Hematopoietic multipotent progenitor cell treated with erythropoietin and hydrocortisone succinate and interleukin-3 and kit ligand, for 15 days (in vitro differentiated cells): ENCODE measurements around the gene RING1.
"Not testable (repeated sequence)": the region's sequence is repeated elsewhere in the genome, so short reads cannot be mapped to it uniquely, and the experiment has no call there.

ENCODE experiments used
- DNase-seq: peaks from one replicate; pipeline ENCODE4 v3.0.0-alpha.2; 2015; ENCODE audit warnings: low spot score

The RING1 gene

DNA sequence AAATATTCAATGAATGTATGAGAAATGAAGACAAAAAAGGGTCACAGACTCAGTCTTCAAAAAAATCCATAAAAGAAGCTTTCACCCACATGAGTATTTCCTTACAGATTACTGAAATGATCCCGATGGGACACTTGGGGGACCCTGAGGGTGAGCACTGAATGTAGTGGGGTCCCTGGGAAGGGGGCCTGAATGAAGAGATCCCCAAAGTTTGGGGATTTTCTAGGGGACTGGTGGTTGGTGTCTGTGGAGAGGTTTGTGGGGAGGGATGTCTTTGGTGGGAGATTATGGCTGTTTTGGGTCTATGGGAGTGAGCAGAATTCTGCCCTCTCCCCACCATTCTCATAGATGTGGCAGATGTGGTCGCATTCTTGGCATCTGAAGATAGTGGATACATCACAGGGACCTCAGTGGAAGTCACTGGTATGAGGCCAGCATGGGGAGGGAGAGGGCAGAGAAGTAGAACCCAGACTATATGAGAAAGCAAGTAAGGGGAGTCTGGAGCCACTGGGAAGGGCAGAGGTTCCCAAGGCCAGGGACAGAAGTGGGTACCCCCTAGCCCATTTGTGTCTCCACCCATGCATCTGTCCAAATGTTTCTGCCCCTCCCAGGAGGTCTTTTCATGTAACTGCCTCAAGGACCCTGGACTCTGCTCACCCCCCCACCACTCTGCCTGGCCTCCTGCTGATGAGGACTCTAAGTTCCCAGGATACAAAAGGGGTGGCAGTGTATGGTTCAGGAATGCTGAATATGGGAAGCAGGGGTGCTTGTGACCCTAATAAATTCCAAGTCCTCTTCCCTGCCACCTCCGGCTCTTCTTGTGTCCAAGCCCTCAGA, 2.1 kb upstream of the RING1 start:
- no peak for DNase-seq

DNA sequence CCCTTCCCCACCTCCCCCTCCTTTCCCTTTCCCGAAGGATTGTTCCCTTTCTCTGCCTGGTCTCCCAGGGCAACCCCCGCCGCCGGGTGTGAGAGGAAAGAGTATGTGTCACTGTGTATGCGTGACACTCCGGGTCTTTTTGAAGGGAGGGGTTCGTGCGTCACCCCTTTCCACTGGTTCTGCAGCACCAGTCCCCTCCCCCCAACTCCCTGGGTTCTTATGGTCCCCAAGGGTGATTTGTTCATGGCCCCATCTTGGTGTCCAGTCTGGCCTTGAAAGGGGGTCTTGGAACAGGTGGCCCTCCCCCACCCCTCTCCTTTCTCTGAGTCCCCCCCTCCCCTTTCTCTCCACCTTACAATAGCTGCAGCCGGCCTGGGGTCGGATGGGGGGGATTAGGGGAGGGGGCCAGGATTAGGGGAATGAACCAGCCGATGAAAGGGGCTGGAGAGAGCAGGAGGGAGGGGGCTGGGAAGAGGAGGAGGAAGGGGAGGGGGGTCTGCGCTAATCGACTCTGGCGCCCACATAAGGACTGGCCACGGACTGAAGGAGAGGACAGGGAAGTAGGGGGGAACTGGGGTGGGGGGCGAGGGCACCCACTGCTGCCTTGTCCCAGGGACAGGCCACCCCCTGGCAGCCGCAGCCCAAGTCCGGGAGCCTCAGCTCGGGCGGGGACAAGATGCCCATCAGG, 1.3 kb upstream of the RING1 start:
- DNase-seq: no peak

DNA sequence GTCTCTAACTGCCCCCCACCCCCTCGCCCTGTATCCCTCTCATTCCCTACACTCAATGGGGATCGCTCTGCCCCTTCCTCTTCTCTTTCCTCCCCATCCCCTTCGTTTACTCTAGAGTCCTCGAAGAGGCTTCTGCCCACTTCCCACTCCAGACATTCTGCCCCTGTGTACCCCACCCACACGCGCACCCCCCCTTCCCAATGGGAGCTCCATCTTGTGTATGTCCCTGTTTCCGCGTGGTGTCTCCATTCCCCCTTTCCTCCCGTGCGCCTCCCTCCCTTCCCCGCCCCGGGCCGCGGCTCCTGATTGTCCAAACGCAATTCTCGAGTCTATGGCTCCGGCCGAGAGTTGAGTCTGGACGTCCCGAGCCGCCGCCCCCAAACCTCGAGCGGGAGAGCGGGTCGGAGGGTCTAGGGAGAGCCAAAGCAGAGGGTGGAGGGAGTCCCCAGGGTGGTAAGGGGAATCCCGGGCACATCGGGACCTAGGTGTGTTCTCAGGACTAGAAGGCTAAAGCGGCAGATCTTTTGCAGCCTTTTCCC, 679 bp upstream of the RING1 start:
- DNase-seq: no peak

DNA sequence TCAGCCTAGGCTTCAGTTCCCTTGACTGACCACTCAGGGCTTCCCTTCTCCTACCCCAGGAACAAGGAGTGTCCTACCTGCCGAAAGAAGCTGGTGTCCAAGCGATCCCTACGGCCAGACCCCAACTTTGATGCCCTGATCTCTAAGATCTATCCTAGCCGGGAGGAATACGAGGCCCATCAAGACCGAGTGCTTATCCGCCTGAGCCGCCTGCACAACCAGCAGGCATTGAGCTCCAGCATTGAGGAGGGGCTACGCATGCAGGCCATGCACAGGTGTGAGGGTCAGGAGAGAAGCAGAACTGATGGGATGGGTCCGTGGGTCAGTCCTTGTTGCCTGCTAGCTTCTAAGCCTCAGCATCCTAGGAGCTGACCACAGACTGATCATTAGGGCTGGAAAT, 1.6 kb downstream of the RING1 start:
- no peak for DNase-seq

DNA sequence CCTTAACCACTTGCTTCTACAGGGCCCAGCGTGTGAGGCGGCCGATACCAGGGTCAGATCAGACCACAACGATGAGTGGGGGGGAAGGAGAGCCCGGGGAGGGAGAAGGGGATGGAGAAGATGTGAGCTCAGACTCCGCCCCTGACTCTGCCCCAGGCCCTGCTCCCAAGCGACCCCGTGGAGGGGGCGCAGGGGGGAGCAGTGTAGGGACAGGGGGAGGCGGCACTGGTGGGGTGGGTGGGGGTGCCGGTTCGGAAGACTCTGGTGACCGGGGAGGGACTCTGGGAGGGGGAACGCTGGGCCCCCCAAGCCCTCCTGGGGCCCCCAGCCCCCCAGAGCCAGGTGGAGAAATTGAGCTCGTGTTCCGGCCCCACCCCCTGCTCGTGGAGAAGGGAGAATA, 2.8 kb downstream of the RING1 start:
- DNase-seq: no peak

GRCh38 chr6:33211666-33212422, 3.5 kb downstream of the RING1 start:
- DNase-seq: no peak

DNA sequence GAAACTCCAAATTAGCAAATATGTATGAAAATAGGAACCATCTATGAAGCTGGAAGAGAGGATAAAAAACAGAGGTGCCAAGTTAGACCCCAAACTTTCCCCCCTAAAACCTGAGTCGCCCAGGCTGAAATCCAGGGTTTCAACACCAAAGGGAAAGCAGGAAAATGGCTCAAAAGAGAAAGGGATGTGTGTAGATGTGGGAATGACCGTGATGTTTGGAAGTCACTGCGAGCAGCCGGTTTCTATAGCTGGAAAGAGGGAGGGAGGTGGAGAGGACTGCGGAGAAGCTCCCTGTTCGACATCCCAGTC, 4.5 kb downstream of the RING1 start:
- DNase-seq: no peak

GRCh38 chr6:33213166-33213988, 5.1 kb downstream of the RING1 start:
- DNase-seq: no peak

GRCh38 chr6:33213989-33214335, 5.7 kb downstream of the RING1 start:
- no peak for DNase-seq

DNA sequence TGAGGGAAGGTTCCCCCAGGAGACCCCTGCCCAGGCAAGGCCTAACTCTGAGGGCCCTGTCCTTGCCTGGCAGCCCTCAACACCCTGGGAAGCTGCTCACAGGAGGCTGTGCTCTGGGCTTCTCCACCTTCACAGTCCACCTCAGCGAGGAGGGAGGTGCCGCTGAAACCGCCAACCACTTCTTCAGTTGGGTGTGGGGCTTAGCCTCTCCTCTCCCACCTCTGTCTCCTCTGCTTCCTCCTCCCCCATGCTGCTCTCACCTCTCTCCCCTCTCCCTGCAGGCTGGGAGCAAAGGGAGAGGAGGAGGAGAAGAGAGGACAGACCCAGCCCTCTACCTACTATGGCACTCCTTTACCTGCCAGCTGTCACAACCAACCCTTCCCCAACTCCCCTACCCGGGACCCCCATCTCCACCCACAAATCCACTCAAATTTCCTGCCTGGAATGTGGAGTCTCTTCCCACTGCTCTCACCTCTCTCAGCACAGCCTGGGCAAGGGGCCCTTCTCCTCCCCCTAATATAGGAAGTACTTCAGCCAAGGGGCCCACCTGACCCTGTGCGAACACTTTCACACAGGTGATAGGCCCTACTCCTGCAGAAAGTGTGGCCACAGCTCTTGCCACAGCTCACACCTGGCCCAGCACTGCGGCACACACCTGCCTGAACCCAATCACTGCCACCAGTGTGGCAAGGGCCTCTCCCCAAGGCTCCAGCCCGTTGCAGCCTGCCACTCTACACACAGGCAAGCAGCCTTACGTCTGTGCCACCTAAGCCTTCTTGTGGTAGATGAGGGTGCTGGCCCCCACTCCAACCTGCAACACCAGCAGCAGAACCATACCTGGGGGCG, 7.2 kb downstream of the RING1 start:
- DNase-seq: no peak

- DNase-seq: no peak
Observed at GRCh38 chr6:33216117-33216649, 7.9 kb downstream of the RING1 start.

DNA sequence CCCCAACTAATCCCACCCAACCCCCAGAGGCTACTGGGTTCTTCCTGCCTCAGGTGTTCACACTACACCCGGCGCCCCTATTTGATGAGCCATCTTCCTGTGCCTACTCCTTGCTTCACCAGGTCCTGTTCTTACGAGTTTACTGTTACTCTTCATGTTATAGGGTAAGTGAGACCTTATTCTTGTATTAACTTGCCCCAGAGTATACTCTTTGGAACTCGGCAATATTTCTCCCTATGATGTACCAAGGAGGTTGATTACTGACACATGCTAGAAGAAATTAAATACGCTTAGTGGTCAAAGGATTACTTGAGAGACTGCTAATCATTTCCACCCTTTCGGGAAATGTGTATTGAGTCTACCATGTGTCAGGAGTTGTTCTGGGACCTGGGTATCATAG, 8.9 kb downstream of the RING1 start:
- DNase-seq: no peak

GRCh38 chr6:33217681-33218080, 9.4 kb downstream of the RING1 start:
- no peak for DNase-seq

GRCh38 chr6:33226503-33227120, 18.3 kb downstream of the RING1 start:
- not testable (repeated sequence) for DNase-seq

DNA sequence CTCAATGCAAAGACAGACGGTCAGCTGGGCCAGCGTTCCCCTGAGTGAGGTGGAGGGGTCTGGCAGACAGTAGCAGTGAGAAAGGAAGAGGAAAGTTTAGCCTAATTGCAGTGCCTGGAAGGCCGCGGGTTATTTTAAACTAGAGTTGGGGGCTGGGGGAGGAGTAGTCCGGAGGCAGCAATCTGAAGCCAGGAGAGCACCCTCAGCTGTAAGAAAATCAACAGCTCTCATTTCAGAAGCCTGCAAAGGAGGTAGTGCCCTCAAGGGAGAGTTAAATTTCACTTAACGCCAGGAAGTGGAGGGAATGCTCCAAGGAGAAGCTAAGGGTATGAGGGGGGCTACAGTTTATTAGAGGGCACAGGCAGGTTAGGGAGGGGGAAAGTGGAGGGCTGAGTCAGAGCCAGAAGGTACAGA, 26.9 kb downstream of the RING1 start:
- no peak for DNase-seq

DNA sequence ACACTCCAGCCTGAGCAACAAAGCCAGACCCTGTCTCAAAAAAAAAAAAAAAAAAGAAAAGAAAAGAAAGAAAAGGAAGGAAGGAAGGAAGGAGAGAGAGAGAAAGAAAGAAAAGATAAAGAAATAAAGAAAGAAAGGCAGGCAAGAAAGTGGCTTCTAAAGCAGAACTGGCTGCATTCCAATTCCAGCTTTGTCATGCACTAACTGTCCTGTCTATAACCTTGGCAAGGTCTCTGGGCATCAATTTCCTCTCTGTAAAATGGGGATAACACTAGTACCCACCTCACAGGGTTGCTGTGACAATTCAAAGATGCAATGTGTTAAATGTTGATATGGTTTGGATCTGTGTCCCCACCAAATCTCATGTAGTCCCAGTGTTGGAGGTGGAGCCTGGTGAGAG, 28.0 kb downstream of the RING1 start:
- DNase-seq: no peak

- DNase-seq: no peak
Observed at GRCh38 chr6:33236852-33237251, 28.6 kb downstream of the RING1 start.

DNA sequence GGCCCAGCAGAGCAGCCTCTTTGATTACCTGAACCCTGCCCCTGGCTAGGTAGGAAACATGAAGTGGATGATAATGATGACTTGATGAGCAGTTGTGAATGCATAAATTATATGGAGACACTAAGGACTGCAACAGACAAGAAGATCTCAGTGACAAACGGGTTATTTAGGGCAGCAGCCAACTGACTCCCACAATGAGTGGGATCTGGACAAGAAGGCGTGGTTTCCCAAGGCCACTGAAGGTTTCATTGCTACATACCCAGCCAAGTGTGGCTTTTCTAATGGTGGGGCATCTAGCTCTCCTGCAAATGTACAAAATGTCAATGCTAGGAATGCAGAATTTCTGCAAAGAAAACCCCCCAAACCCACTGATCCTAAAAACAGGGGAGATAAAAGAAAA, 29.4 kb downstream of the RING1 start:
- no peak for DNase-seq

DNA sequence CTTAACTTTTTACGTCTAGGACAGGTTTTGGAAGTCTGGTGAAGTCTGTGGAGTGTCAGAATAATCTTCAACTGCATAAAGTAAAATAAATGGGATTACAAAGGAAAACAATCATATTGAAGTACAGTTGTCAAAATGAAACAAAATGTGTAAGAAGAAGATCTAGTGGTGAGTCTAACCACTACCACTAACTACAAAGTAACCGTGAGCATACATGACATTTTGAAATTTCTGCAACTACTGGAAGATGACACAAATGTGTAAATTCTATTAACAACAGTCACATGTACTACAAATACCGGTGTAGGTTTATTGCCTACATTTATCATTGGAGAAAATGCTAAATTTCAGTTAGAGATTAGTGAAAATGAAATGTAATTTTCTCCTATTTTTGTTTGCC, 33.7 kb downstream of the RING1 start:
- no peak for DNase-seq

- DNase-seq: no peak
Observed at GRCh38 chr6:33243476-33243875, 35.2 kb downstream of the RING1 start.
